NT2/D1 (cell line): Measurements from ENCODE around the gene MYOC.

Experiments
- SUZ12 ChIP-seq: IDR thresholded peaks from 2 replicates; pipeline ENCODE4 v1.6.1; 2011; ENCODE audit not compliant: insufficient read length, insufficient read depth; ENCODE audit errors: extremely low read depth
- ZNF274 ChIP-seq: IDR thresholded peaks from 2 replicates; pipeline ENCODE4 v1.6.1; 2011; ENCODE audit warnings: mild to moderate bottlenecking, low read depth, low read length

GRCh38 chr1:171652234-171652822 lies at the start of gene MYOC:
- no peak for TF ChIP-seq ZNF274
- no peak for TF ChIP-seq SUZ12
